ENCODE data around the gene LRRC3C.

GRCh38 chr17:39925282-39926134, 2.0 kb upstream of the LRRC3C start:
- TF ChIP-seq CTCF (conservative IDR thresholded peaks at IDR 0.05; ENCODE audit: low read depth, low read length), result no peak
- no peak for TF ChIP-seq EZH2 (IDR thresholded peaks at IDR 0.05; ENCODE audit: borderline replicate concordance, low read depth, low read length, poor library complexity, severe bottlenecking)

All from A673 (cell line).